Epithelial cell of esophagus (primary cell): ENCODE results near the gene GRIA3.

Source experiments
- DNase-seq: peaks from one replicate; pipeline ENCODE4 v3.0.0; 2010; ENCODE audit warnings: low read depth
- H3K4me3 ChIP-seq: 2 replicates; pipeline ENCODE4 v1.5.1; 2011; ENCODE audit warnings: mild to moderate bottlenecking, low read length, control low read depth
- TF ChIP-seq, protein P1 (sequence below): IDR thresholded peaks from 2 replicates; pipeline ENCODE4 v1.5.1; 2011; ENCODE audit warnings: low read depth, mild to moderate bottlenecking, low read length, control low read depth, inconsistent platforms; ENCODE audit not compliant: insufficient read depth; ENCODE audit errors: missing control alignments

Gene GRIA3

GRCh38 chrX:123189338-123189737 is 5.3 kb downstream of the GRIA3 start:
- DNase-seq = no peak
- H3K4me3 ChIP-seq = no peak overlapping the region
- TF ChIP-seq, protein P1, sequence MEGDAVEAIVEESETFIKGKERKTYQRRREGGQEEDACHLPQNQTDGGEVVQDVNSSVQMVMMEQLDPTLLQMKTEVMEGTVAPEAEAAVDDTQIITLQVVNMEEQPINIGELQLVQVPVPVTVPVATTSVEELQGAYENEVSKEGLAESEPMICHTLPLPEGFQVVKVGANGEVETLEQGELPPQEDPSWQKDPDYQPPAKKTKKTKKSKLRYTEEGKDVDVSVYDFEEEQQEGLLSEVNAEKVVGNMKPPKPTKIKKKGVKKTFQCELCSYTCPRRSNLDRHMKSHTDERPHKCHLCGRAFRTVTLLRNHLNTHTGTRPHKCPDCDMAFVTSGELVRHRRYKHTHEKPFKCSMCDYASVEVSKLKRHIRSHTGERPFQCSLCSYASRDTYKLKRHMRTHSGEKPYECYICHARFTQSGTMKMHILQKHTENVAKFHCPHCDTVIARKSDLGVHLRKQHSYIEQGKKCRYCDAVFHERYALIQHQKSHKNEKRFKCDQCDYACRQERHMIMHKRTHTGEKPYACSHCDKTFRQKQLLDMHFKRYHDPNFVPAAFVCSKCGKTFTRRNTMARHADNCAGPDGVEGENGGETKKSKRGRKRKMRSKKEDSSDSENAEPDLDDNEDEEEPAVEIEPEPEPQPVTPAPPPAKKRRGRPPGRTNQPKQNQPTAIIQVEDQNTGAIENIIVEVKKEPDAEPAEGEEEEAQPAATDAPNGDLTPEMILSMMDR = no peak

- DNase-seq = no peak
- TF ChIP-seq, protein P1 = no peak
- H3K4me3 ChIP-seq = no peak overlapping the region
Observed at GRCh38 chrX:123190096-123190495, 6.0 kb downstream of the GRIA3 start.

- no peak overlapping the region for H3K4me3 ChIP-seq
- TF ChIP-seq, protein P1 = no peak
- DNase-seq = no peak
Observed at GRCh38 chrX:123193101-123193500, 9.0 kb downstream of the GRIA3 start.

DNA sequence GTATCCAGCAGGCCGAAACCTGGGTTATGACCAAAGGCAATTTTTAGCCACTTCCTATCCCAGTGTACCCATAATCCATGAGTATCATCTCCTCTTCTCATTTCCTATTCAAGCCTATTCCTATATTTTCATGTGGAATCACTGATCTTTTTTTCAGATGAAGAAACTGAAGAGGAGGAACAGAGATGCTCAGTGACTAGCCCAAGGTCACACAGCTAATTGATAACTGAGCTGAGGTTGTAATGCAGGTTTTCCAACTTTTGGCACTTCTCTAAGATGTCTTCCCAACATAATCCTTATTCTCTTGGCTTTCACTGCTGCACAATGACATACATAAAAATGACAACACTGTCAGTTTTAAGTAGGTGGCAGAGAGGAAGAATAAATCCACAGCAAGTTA is 15.3 kb downstream of the GRIA3 start:
- TF ChIP-seq, protein P1 = no peak
- no peak overlapping the region for H3K4me3 ChIP-seq
- DNase-seq = no peak

DNA sequence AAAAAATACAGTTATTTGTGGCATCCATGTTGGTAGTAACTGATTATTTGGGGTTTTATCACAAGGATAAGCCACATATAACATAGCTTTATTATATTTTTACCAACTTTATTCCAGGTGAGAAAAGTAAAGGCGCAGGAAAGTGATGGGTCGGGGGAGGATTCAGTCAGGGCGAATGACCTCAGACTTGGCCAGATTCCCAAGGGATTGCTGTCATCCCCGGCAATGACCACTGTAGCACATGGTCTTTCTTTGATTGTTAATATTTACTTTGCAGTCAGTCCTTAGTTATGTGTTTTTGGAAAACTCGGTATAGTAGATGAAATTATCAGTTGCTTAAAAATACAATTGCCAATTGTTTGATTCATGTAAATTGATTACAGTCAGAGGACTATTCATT is 17.6 kb downstream of the GRIA3 start:
- no peak for DNase-seq
- TF ChIP-seq, protein P1 = no peak
- H3K4me3 ChIP-seq = no peak overlapping the region

GRCh38 chrX:123202523-123202922 is 18.4 kb downstream of the GRIA3 start:
- no peak overlapping the region for H3K4me3 ChIP-seq
- no peak for DNase-seq
- TF ChIP-seq, protein P1 = no peak

- DNase-seq = no peak
- H3K4me3 ChIP-seq = no peak overlapping the region
- TF ChIP-seq, protein P1 = no peak
Observed at GRCh38 chrX:123203772-123204171, 19.7 kb downstream of the GRIA3 start.
